Vagina (tissue), 2 donors: ENCODE results near the gene MDFI.

Experiments
- CTCF ChIP-seq, 3 experiments: fragments of 450-650 bp in 2 of 3; fragments of 200-600 bp in 1 of 3; sonication (generic) in 1 of 3; IDR thresholded peaks; one replicate each; pipeline ENCODE4 v1.5.1; 2017 to 2019; ENCODE audit warnings: antibody characterized with exemption in 3 of 3, mild to moderate bottlenecking in 2 of 3, moderate library complexity in 2 of 3
- POLR2A ChIP-seq, 2 donors: fragments of 450-650 bp; IDR thresholded peaks; one replicate each; pipeline ENCODE4 v1.6.1; 2017; ENCODE audit warnings: antibody characterized with exemption in 2 of 2, mild to moderate bottlenecking in 2 of 2, moderate library complexity in 2 of 2
- POLR2AphosphoS5 ChIP-seq, 2 donors: sonication (generic); formaldehyde crosslinking; IDR thresholded peaks; one replicate each; pipeline ENCODE4 v1.9.0; 2017; ENCODE audit warnings: antibody characterized with exemption in 2 of 2, mild to moderate bottlenecking in 2 of 2, low read depth in 1 of 2; ENCODE audit not compliant: insufficient read depth in 1 of 2

- TF ChIP-seq CTCF (IDR thresholded peaks at IDR 0.05) (no peak), POLR2AphosphoS5 (IDR thresholded peaks at IDR 0.05; ENCODE audit: insufficient read depth in 1 of 2, low read depth in 1 of 2) (no peak), POLR2A (IDR thresholded peaks at IDR 0.05) (no peak)
Observed at GRCh38 chr6:41672016-41672415, 33.7 kb downstream of the MDFI start.
